Mucosa of gallbladder (tissue), 1 donor: ENCODE measurements around the gene MMP24OS. TPM values are rescaled to one million over a fixed set of nuclear protein-coding genes. Genes with fewer than 3 reads are reported as not detected.

Experiments
- DNase-seq: peaks from one replicate; pipeline ENCODE4 v3.0.0-alpha.2; 2020; ENCODE audit warnings: low spot score
- total RNA-seq: library from RNA; stranded (reverse); gene quantifications from one replicate; pipeline ENCODE4 v1.2.1, GENCODE V29; 2021
- donor health status: DM: no; HTN: no; CAD: no.

MMP24OS gene
- total RNA-seq, 1 donor from 2014 or later = 123 TPM

- DNase-seq = no peak
These were observed 14.0 kb upstream of the MMP24OS start, which contains the start of gene FAM83C for GRCh38 chr20:35291654-35292503. FAM83C (minus strand) TSS chr20:35292425; CDS start chr20:35292304, 121 bp downstream.

- no peak for DNase-seq
These were observed 13.0 kb upstream of the MMP24OS start for GRCh38 chr20:35290887-35291417.

GRCh38 chr20:35290186-35290886 lies 12.4 kb upstream of the MMP24OS start:
- DNase-seq = no peak

- no peak for DNase-seq
These were observed 10.6 kb upstream of the MMP24OS start for GRCh38 chr20:35288325-35289060.

- no peak for DNase-seq
These were observed 9.8 kb upstream of the MMP24OS start for GRCh38 chr20:35287509-35288324.

- DNase-seq = no peak
These were observed 9.1 kb upstream of the MMP24OS start for GRCh38 chr20:35286899-35287508.

GRCh38 chr20:35286077-35286898 lies 8.4 kb upstream of the MMP24OS start:
- DNase-seq = no peak

- no peak for DNase-seq
These were observed 7.8 kb upstream of the MMP24OS start for GRCh38 chr20:35285806-35286076.

GRCh38 chr20:35284992-35285805 lies 7.3 kb upstream of the MMP24OS start:
- no peak for DNase-seq

GRCh38 chr20:35284267-35284991 lies 6.5 kb upstream of the MMP24OS start, which contains the start of gene EIF6:
EIF6 (minus strand) TSS chr20:35284772; CDS start chr20:35284487, 285 bp downstream.
- peak; percentile 79 for DNase-seq

GRCh38 chr20:35283441-35284266 lies 5.7 kb upstream of the MMP24OS start:
- no peak for DNase-seq

- no peak for DNase-seq
These were observed 3.7 kb upstream of the MMP24OS start for GRCh38 chr20:35281506-35282101.

GRCh38 chr20:35280523-35280922 lies 2.6 kb upstream of the MMP24OS start:
- DNase-seq = no peak

- no peak for DNase-seq
These were observed 1.7 kb upstream of the MMP24OS start for GRCh38 chr20:35279533-35280174.

- DNase-seq = no peak
These were observed 1.1 kb upstream of the MMP24OS start for GRCh38 chr20:35279040-35279439.

GRCh38 chr20:35277127-35277526 lies 795 bp downstream of the MMP24OS start:
- no peak for DNase-seq

GRCh38 chr20:35276408-35276807 lies 1.5 kb downstream of the MMP24OS start:
- no peak for DNase-seq
